Measurements from ENCODE around the gene SERP1. TPM values are rescaled to one million over a fixed set of nuclear protein-coding genes. Genes with fewer than 3 reads are reported as not detected.
A peak's percentile ranks its signal among the peaks of the same experiment; 100 is the strongest.

SERP1 gene
- total RNA-seq, 3 donors from 2014 or later, result 231 to 327 (median 273) TPM

GRCh38 chr3:150564243-150564642 lies 17.9 kb upstream of the SERP1 start:
- no peaks in the 10 kb centered on the region for H3K4me1 ChIP-seq
- H3K27me3 ChIP-seq, result no peaks in the 10 kb centered on the region
- H3K27ac ChIP-seq, result no peak overlapping the region
- intact Hi-C loops (cut with DNase I; ENCODE audit: low total_unique reads), result no loop called here
- H3K9me3 ChIP-seq, result no peaks in the 10 kb centered on the region
- DNase-seq (ENCODE audit: low spot score in 2 of 2), result no peak
- peaks cover 4% of the 10 kb centered on the region for H3K36me3 ChIP-seq
- TF ChIP-seq POLR2AphosphoS5 (IDR thresholded peaks at IDR 0.05), result no peak
- no peak for TF ChIP-seq POLR2A (IDR thresholded peaks at IDR 0.05)
- TF ChIP-seq CTCF (IDR thresholded peaks at IDR 0.05), result no peak
- H3K4me3 ChIP-seq, result no peak overlapping the region

GRCh38 chr3:150557725-150558124 lies 11.4 kb upstream of the SERP1 start:
- no peaks in the 10 kb centered on the region for H3K9me3 ChIP-seq
- no peaks in the 10 kb centered on the region for H3K27me3 ChIP-seq
- no peak for TF ChIP-seq POLR2AphosphoS5 (IDR thresholded peaks at IDR 0.05)
- TF ChIP-seq POLR2A (IDR thresholded peaks at IDR 0.05), result no peak
- TF ChIP-seq CTCF (IDR thresholded peaks at IDR 0.05), result no peak
- no peak for DNase-seq (ENCODE audit: low spot score in 2 of 2)
- H3K36me3 ChIP-seq, result no peaks in the 10 kb centered on the region
- H3K27ac ChIP-seq, result no peak overlapping the region
- H3K4me3 ChIP-seq, result no peak overlapping the region
- intact Hi-C loops (cut with DNase I; ENCODE audit: low total_unique reads), result no loop called here
- H3K4me1 ChIP-seq, result no peaks in the 10 kb centered on the region

- Histone ChIP-seq H3K36me3 (no peaks in the 10 kb centered on the region), H3K27me3 (no peaks in the 10 kb centered on the region), H3K27ac (no peak overlapping the region), H3K4me1 (no peaks in the 10 kb centered on the region), H3K9me3 (no peaks in the 10 kb centered on the region), H3K4me3 (no peak overlapping the region)
- TF ChIP-seq POLR2AphosphoS5 (IDR thresholded peaks at IDR 0.05) (no peak), POLR2A (IDR thresholded peaks at IDR 0.05) (no peak), CTCF (IDR thresholded peaks at IDR 0.05) (no peak)
- DNase-seq (ENCODE audit: low spot score in 2 of 2), result no peak
- intact Hi-C loops (cut with DNase I; ENCODE audit: low total_unique reads), result no loop called here
Observed at GRCh38 chr3:150556792-150557191, 10.5 kb upstream of the SERP1 start.

- Histone ChIP-seq H3K27me3 (no peaks in the 10 kb centered on the region), H3K9me3 (no peaks in the 10 kb centered on the region), H3K4me3 (no peak overlapping the region), H3K4me1 (no peaks in the 10 kb centered on the region), H3K27ac (no peak overlapping the region), H3K36me3 (no peaks in the 10 kb centered on the region)
- intact Hi-C loops (cut with DNase I; ENCODE audit: low total_unique reads), result no loop called here
- no peak for TF ChIP-seq POLR2A (IDR thresholded peaks at IDR 0.05)
- no peak for TF ChIP-seq POLR2AphosphoS5 (IDR thresholded peaks at IDR 0.05)
- TF ChIP-seq CTCF (IDR thresholded peaks at IDR 0.05), result no peak
- no peak for DNase-seq (ENCODE audit: low spot score in 2 of 2)
Observed at GRCh38 chr3:150555859-150556436, 9.7 kb upstream of the SERP1 start.

- H3K4me1 ChIP-seq, result peaks cover 0 to 14% of the 10 kb centered on the region in 2 donors
- DNase-seq (ENCODE audit: low spot score in 2 of 2), result no peak
- peak overlapping the region; percentile 98 to 99 for H3K27ac ChIP-seq
- H3K9me3 ChIP-seq, result no peaks in the 10 kb centered on the region
- no peaks in the 10 kb centered on the region for H3K36me3 ChIP-seq
- intact Hi-C loops (cut with DNase I; ENCODE audit: low total_unique reads), result no loop called here
- peak overlapping the region; percentile 78 to 91 (median 81) for H3K4me3 ChIP-seq
- no peaks in the 10 kb centered on the region for H3K27me3 ChIP-seq
- TF ChIP-seq CTCF (IDR thresholded peaks at IDR 0.05), result no peak
- TF ChIP-seq POLR2A (IDR thresholded peaks at IDR 0.05), result no peak
- TF ChIP-seq POLR2AphosphoS5 (IDR thresholded peaks at IDR 0.05), result no peak
Observed at GRCh38 chr3:150547045-150547741, 897 bp upstream of the SERP1 start.

Data from breast epithelium (tissue), 4 donors.